SK-N-SH (cell line): ENCODE data around the gene MPIG6B. TPM values are rescaled to one million over a fixed set of nuclear protein-coding genes. Genes with fewer than 3 reads are reported as not detected.

Experiments used
- CTCF ChIA-PET: fragments of 300-600, 350-600 bp; formaldehyde crosslinking; extraction: SDS; loops from one replicate; lab custom pipeline; 2021; lab: Yijun Ruan, JAX
- POLR2A ChIA-PET: fragments of 350-600 bp; sonication (Branson Sonifier 250); formaldehyde crosslinking; extraction: SDS; loops from one replicate; lab custom pipeline; 2020; ENCODE audit warnings: antibody characterized with exemption, inconsistent platforms; lab: Yijun Ruan, JAX
- DNase-seq: peaks from one replicate; pipeline ENCODE4 v3.0.0; 2012
- H2AFZ ChIP-seq: fragments of 200-600 bp; sonication (generic); 2 replicates; pipeline ENCODE4 v1.8.1; 2016; ENCODE audit warnings: antibody characterized with exemption, mild to moderate bottlenecking, low read depth
- H3F3A ChIP-seq: fragments of 200-600 bp; sonication (generic); replicated peaks from 2 replicates; pipeline ENCODE3; 2016; ENCODE audit warnings: antibody characterized with exemption, mild to moderate bottlenecking; ENCODE audit not compliant: insufficient read depth
- H3K27ac ChIP-seq, 2 experiments: fragments of 200-500 bp in 1 of 2; fragments of 200-600 bp in 1 of 2; sonication (Bioruptor generic) in 1 of 2; sonication (generic), shearing (Covaris generic) in 1 of 2; 2 replicates each; pipeline versions ENCODE4 v1.5.1 to v1.6.1; 2014 to 2016; ENCODE audit warnings: low read depth in 2 of 2, inconsistent platforms in 1 of 2, low read length in 1 of 2, mild to moderate bottlenecking in 1 of 2, mixed read lengths in 1 of 2
- H3K27me3 ChIP-seq: fragments of 200-600 bp; sonication (generic), shearing (Covaris generic); 2 replicates; pipeline ENCODE4 v1.6.1; 2016; ENCODE audit warnings: mixed run types; ENCODE audit not compliant: insufficient read depth
- H3K36me3 ChIP-seq, 2 experiments: fragments of 200-500 bp in 1 of 2; fragments of 200-600 bp in 1 of 2; sonication (Bioruptor generic) in 1 of 2; sonication (generic) in 1 of 2; replicated peaks in 1 of 2; 2 replicates each; pipeline versions ENCODE3 to v1.5.1; 2014 to 2016; ENCODE audit warnings: low read length in 1 of 2, mild to moderate bottlenecking in 1 of 2; ENCODE audit not compliant: insufficient read depth in 2 of 2, control insufficient read depth in 1 of 2
- H3K4me1 ChIP-seq, 2 experiments: fragments of 200-500 bp in 1 of 2; fragments of 200-600 bp in 1 of 2; sonication (Bioruptor generic) in 1 of 2; sonication (generic), shearing (Covaris generic) in 1 of 2; 2 replicates each; pipeline versions ENCODE4 v1.5.1 to v1.6.1; 2014 to 2016; ENCODE audit warnings: low read depth in 1 of 2, low read length in 1 of 2, mixed run types in 1 of 2; ENCODE audit not compliant: insufficient read depth in 2 of 2, control insufficient read depth in 1 of 2
- H3K4me2 ChIP-seq: fragments of 200-600 bp; sonication (generic), shearing (Covaris generic); 2 replicates; pipeline ENCODE4 v1.6.1; 2017; ENCODE audit warnings: mixed run types
- H3K4me3 ChIP-seq, 2 experiments: fragments of 200-500 bp in 1 of 2; fragments of 200-600 bp in 1 of 2; sonication (Bioruptor generic) in 1 of 2; sonication (generic), shearing (Covaris generic) in 1 of 2; 2 replicates each; pipeline versions ENCODE4 v1.5.1 to v1.8.1; 2014 to 2016; ENCODE audit warnings: low read depth in 2 of 2, inconsistent platforms in 1 of 2, low read length in 1 of 2, mild to moderate bottlenecking in 1 of 2, mixed read lengths in 1 of 2, moderate library complexity in 1 of 2
- H3K79me2 ChIP-seq: fragments of 200-600 bp; sonication (generic); 2 replicates; pipeline ENCODE4 v1.8.1; 2017; ENCODE audit warnings: mild to moderate bottlenecking; ENCODE audit not compliant: insufficient read depth
- H3K9ac ChIP-seq: fragments of 200-600 bp; sonication (generic); 2 replicates; pipeline ENCODE4 v1.6.1; 2017; ENCODE audit warnings: mixed run types
- H3K9me2 ChIP-seq: fragments of 200-600 bp; sonication (generic); 2 replicates; pipeline ENCODE4 v1.6.1; 2017; ENCODE audit warnings: mixed run types
- H3K9me3 ChIP-seq: fragments of 200-600 bp; sonication (generic); 2 replicates; pipeline ENCODE4 v1.6.1; 2017; ENCODE audit warnings: mixed run types, mild to moderate bottlenecking, moderate library complexity
- H4K20me1 ChIP-seq: fragments of 200-600 bp; sonication (generic); 2 replicates; pipeline ENCODE4 v1.6.1; 2017; ENCODE audit warnings: mild to moderate bottlenecking, mixed run types; ENCODE audit not compliant: insufficient read depth
- EP300 ChIP-seq, 2 experiments: IDR thresholded peaks; 2 replicates each; pipeline versions ENCODE4 v1.4.0 to v1.6.1; 2012; ENCODE audit warnings: borderline replicate concordance in 1 of 2, low read depth in 1 of 2, low read length in 1 of 2
- FOXJ3 ChIP-seq: sonication (generic); formaldehyde crosslinking; IDR thresholded peaks from 2 replicates; pipeline ENCODE4 v1.5.1; 2020; ENCODE audit warnings: mild to moderate bottlenecking, missing genetic modification reagents
- FOXM1 ChIP-seq: IDR thresholded peaks from 2 replicates; pipeline ENCODE4 v1.4.0; 2012; ENCODE audit warnings: low read depth, mild to moderate bottlenecking
- GABPA ChIP-seq: IDR thresholded peaks from 2 replicates; pipeline ENCODE4 v1.4.0; 2012; ENCODE audit warnings: low read depth, mild to moderate bottlenecking
- GATA2 ChIP-seq: sonication (generic); formaldehyde crosslinking; IDR thresholded peaks from 2 replicates; pipeline ENCODE4 v1.5.0; 2020; ENCODE audit warnings: mild to moderate bottlenecking, missing genetic modification reagents
- NFIC ChIP-seq: IDR thresholded peaks from 2 replicates; pipeline ENCODE4 v1.4.0; 2012; ENCODE audit warnings: borderline replicate concordance
- POLR2AphosphoS5 ChIP-seq: IDR thresholded peaks from 2 replicates; pipeline ENCODE4 v1.6.1; 2012; ENCODE audit warnings: low read depth, low read length
- RAD21 ChIP-seq: IDR thresholded peaks from 2 replicates; pipeline ENCODE4 v1.6.1; 2012; ENCODE audit warnings: mild to moderate bottlenecking, low read length
- SMC3 ChIP-seq: IDR thresholded peaks from 2 replicates; pipeline ENCODE4 v1.6.1; 2012; ENCODE audit warnings: low read depth, low read length, improper control_type of control experiment
- TAF1 ChIP-seq: IDR thresholded peaks from 2 replicates; pipeline ENCODE4 v1.6.1; 2012; ENCODE audit warnings: low read depth, mild to moderate bottlenecking, low read length, moderate library complexity, borderline replicate concordance
- TCF12 ChIP-seq: IDR thresholded peaks from 2 replicates; pipeline ENCODE4 v1.4.0; 2012
- WGBS: methylation state at CpG from one replicate; pipeline ENCODE4 v1.1.6; 2017; ENCODE audit warnings: low lambda C conversion rate; 5-methylcytosine and 5-hydroxymethylcytosine counted together
- polyA plus RNA-seq, 3 experiments: library from polyadenylated mRNA; depleted of rRNA; stranded (reverse); fragments of >200 nt; gene quantifications; 2 replicates each; pipeline ENCODE4 v1.2.3, GENCODE V29; 2012
- TF ChIP-seq, protein P1 (sequence below): fragments of 150-350 bp; IDR thresholded peaks from 2 replicates; pipeline ENCODE4 v1.6.1; 2017; ENCODE audit warnings: antibody characterized with exemption, low read length, low read depth, borderline replicate concordance
- TF ChIP-seq, protein P2 (sequence below): IDR thresholded peaks from 2 replicates; pipeline ENCODE4 v1.4.0; 2012; ENCODE audit warnings: low read depth, borderline replicate concordance
- TF ChIP-seq, protein P3 (sequence below): IDR thresholded peaks from 2 replicates; pipeline ENCODE4 v1.6.1; 2012; ENCODE audit warnings: mild to moderate bottlenecking, low read depth, low read length, moderate library complexity
- TF ChIP-seq, protein P4 (sequence below): IDR thresholded peaks from 2 replicates; pipeline ENCODE4 v1.4.0; 2012; ENCODE audit warnings: low read depth, borderline replicate concordance

MPIG6B gene
- polyA plus RNA-seq, 1 of the 3 experiments (the other 2 are of a cell fraction), result not detected

DNA sequence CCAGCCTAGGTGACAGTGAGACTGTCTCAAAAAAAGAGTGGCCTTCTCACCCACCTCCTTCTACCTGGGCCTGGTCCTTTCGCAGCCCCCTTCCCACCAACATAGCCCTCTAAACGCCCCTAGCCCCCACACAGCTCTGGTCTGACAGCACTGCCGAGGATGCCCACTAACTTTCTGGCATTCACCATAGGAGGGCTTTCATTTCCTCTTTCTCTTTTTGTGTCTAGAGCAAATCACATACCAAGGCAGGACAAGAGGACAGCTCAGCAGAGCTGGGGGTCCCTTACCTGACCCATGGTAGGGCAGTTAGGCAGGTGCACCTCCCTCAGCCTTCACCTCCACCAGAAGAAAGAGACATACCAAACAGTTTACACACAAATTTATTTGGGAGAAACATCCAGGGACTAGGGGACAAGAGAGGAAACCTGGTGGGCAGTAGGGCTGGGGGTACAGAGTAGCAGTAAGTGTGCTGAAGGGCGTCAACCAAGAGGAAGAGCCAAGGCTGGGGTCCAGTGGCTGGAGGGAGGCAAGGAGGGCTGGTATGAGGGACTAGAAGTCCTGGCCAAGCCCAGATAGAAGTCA lies 46.8 kb upstream of the MPIG6B start:
- Histone ChIP-seq H3K79me2 (no peaks in the 10 kb centered on the region), H3K9me3 (no peaks in the 10 kb centered on the region), H4K20me1 (no peaks in the 10 kb centered on the region), H3K9ac (no peak overlapping the region), H3K27ac (no peak overlapping the region), H3K4me1 (peaks cover 3 to 7% of the 10 kb centered on the region in 2 experiments; a peak in 2 of 4 replicates), H2AFZ (no peak overlapping the region), H3K9me2 (no peaks in the 10 kb centered on the region), H3K27me3 (no peaks in the 10 kb centered on the region), H3K36me3 (peaks cover 0 to 10% of the 10 kb centered on the region in 2 experiments), H3K4me2 (no peak overlapping the region), H3F3A (peaks cover 16% of the 10 kb centered on the region), H3K4me3 (no peak overlapping the region)
- no peak for DNase-seq
- WGBS, result 85% methylated on average over 4 of the region's 4 CpGs
- ChIA-PET POLR2A (no interaction called here), CTCF (interaction anchor here (1.3 to 3.0 kb wide), 2 partner anchors 53 to 154 kb away, joined by 3 to 10 read pairs; partner anchors contain the start of gene DDAH2)
- TF ChIP-seq TAF1 (no peak), TCF12 (no peak), GABPA (no peak), FOXJ3 (no peak), NFIC (no peak), SMC3 (no peak), EP300 (IDR thresholded peaks at IDR 0.05; ENCODE audit: borderline replicate concordance in 1 of 2, low read depth in 1 of 2, low read length in 1 of 2) (no peak), FOXM1 (no peak), GATA2 (CRISPR knock-in tag) (no peak), POLR2AphosphoS5 (no peak), RAD21 (no peak)
- TF ChIP-seq, protein P1, sequence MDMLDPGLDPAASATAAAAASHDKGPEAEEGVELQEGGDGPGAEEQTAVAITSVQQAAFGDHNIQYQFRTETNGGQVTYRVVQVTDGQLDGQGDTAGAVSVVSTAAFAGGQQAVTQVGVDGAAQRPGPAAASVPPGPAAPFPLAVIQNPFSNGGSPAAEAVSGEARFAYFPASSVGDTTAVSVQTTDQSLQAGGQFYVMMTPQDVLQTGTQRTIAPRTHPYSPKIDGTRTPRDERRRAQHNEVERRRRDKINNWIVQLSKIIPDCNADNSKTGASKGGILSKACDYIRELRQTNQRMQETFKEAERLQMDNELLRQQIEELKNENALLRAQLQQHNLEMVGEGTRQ, result no peak
- TF ChIP-seq, protein P2, sequence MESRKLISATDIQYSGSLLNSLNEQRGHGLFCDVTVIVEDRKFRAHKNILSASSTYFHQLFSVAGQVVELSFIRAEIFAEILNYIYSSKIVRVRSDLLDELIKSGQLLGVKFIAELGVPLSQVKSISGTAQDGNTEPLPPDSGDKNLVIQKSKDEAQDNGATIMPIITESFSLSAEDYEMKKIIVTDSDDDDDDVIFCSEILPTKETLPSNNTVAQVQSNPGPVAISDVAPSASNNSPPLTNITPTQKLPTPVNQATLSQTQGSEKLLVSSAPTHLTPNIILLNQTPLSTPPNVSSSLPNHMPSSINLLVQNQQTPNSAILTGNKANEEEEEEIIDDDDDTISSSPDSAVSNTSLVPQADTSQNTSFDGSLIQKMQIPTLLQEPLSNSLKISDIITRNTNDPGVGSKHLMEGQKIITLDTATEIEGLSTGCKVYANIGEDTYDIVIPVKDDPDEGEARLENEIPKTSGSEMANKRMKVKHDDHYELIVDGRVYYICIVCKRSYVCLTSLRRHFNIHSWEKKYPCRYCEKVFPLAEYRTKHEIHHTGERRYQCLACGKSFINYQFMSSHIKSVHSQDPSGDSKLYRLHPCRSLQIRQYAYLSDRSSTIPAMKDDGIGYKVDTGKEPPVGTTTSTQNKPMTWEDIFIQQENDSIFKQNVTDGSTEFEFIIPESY, result no peak
- TF ChIP-seq, protein P3, sequence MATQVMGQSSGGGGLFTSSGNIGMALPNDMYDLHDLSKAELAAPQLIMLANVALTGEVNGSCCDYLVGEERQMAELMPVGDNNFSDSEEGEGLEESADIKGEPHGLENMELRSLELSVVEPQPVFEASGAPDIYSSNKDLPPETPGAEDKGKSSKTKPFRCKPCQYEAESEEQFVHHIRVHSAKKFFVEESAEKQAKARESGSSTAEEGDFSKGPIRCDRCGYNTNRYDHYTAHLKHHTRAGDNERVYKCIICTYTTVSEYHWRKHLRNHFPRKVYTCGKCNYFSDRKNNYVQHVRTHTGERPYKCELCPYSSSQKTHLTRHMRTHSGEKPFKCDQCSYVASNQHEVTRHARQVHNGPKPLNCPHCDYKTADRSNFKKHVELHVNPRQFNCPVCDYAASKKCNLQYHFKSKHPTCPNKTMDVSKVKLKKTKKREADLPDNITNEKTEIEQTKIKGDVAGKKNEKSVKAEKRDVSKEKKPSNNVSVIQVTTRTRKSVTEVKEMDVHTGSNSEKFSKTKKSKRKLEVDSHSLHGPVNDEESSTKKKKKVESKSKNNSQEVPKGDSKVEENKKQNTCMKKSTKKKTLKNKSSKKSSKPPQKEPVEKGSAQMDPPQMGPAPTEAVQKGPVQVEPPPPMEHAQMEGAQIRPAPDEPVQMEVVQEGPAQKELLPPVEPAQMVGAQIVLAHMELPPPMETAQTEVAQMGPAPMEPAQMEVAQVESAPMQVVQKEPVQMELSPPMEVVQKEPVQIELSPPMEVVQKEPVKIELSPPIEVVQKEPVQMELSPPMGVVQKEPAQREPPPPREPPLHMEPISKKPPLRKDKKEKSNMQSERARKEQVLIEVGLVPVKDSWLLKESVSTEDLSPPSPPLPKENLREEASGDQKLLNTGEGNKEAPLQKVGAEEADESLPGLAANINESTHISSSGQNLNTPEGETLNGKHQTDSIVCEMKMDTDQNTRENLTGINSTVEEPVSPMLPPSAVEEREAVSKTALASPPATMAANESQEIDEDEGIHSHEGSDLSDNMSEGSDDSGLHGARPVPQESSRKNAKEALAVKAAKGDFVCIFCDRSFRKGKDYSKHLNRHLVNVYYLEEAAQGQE, result no peak
- TF ChIP-seq, protein P4, sequence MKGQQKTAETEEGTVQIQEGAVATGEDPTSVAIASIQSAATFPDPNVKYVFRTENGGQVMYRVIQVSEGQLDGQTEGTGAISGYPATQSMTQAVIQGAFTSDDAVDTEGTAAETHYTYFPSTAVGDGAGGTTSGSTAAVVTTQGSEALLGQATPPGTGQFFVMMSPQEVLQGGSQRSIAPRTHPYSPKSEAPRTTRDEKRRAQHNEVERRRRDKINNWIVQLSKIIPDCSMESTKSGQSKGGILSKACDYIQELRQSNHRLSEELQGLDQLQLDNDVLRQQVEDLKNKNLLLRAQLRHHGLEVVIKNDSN, result no peak
